ENCODE measurements around the gene USP21. TPM values are rescaled to one million over a fixed set of nuclear protein-coding genes. Genes with fewer than 3 reads are reported as not detected.

The USP21 gene
- total RNA-seq, 1 experiment from 2014 or later, result 36.6 TPM

DNA sequence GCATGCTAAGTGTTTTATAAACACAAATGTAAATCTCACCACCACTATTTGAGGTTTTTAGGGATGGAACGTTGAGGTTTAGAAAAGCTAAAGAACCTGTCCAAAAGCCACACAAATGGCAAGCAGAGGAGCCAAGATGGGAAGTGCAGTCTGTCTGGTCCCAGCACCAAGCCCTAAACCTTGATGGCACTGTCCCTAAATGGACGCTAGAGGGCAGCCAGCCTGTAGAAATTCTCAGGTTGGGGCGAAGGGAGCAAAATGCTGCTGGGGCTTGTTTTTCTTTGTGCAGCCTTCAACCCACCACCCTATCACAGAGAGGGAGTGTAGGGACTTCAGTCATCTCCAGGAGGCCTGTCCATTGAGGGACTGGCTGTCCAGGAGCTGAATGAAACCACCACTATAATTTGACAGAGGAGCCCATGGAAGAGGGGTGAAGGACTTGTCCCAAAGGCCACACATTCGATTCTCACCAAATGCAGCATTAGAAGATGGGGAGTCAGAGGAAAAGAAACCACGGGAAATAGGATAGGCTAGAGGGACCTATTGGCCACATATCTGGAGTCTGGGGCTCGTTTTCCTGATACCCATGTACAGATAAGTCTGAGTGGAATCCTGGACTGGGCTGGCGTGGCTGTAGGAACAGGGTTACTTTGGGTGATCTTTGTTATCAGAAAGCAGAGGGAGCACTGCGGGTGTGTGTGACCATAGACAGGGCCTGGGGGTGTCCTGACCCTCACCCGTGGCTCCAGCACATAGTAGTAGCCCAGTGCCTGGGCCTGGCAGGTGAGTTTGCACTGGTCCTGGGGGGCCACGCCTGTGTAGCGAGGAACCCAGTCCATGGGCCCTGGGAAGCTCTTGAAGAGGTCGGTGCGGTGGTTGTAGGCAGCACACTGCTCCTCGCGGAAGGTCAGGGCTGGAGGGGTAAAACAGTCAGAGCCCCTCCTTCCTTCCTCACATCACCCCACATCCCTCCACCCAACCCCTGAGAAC lies 33.5 kb downstream of the USP21 start:
- H3K36me3 Mint-ChIP-seq (ENCODE audit: insufficient read depth, unreplicated experiment), result no peaks in the 10 kb centered on the region
- no peaks in the 10 kb centered on the region for H3K9me3 Mint-ChIP-seq (ENCODE audit: unreplicated experiment)
- H3K4me1 Mint-ChIP-seq (ENCODE audit: insufficient read depth, unreplicated experiment), result peaks cover 20% of the 10 kb centered on the region
- peak; percentile 88 for DNase-seq (ENCODE audit: unreplicated experiment)
- ChIA-PET CTCF (interaction anchor here (0.5 to 5.6 kb wide), 46 partner anchors 11 to 1020 kb away, joined by 3 to 154 read pairs (median 5); partner anchors contain the start of genes APOA2, B4GALT3, CFAP126 and FCER1G), POLR2A (interaction anchor here (1.8 to 4.0 kb wide), 2 partner anchors 9 to 33 kb away, joined by 7 to 38 read pairs; partner anchors contain the start of genes NDUFS2 and TOMM40L)
- intact Hi-C loops (cut with micrococcal nuclease), result loop anchor here (1.0 kb wide), 3 partner anchors 10 to 190 kb away; no protein-coding TSS in a partner anchor
- H3K4me3 Mint-ChIP-seq (ENCODE audit: unreplicated experiment), result no peak overlapping the region
- H3K27me3 Mint-ChIP-seq (ENCODE audit: insufficient read depth, unreplicated experiment), result no peaks in the 10 kb centered on the region
- H3K27ac Mint-ChIP-seq (ENCODE audit: low read depth, unreplicated experiment), result peak overlapping the region; percentile 71
- TF ChIP-seq, protein P1, sequence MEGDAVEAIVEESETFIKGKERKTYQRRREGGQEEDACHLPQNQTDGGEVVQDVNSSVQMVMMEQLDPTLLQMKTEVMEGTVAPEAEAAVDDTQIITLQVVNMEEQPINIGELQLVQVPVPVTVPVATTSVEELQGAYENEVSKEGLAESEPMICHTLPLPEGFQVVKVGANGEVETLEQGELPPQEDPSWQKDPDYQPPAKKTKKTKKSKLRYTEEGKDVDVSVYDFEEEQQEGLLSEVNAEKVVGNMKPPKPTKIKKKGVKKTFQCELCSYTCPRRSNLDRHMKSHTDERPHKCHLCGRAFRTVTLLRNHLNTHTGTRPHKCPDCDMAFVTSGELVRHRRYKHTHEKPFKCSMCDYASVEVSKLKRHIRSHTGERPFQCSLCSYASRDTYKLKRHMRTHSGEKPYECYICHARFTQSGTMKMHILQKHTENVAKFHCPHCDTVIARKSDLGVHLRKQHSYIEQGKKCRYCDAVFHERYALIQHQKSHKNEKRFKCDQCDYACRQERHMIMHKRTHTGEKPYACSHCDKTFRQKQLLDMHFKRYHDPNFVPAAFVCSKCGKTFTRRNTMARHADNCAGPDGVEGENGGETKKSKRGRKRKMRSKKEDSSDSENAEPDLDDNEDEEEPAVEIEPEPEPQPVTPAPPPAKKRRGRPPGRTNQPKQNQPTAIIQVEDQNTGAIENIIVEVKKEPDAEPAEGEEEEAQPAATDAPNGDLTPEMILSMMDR (IDR thresholded peaks at IDR 0.05; ENCODE audit: unreplicated experiment), result peak; percentile 92
- BruUV-seq (replicated peaks), result no TSS peak

DNA sequence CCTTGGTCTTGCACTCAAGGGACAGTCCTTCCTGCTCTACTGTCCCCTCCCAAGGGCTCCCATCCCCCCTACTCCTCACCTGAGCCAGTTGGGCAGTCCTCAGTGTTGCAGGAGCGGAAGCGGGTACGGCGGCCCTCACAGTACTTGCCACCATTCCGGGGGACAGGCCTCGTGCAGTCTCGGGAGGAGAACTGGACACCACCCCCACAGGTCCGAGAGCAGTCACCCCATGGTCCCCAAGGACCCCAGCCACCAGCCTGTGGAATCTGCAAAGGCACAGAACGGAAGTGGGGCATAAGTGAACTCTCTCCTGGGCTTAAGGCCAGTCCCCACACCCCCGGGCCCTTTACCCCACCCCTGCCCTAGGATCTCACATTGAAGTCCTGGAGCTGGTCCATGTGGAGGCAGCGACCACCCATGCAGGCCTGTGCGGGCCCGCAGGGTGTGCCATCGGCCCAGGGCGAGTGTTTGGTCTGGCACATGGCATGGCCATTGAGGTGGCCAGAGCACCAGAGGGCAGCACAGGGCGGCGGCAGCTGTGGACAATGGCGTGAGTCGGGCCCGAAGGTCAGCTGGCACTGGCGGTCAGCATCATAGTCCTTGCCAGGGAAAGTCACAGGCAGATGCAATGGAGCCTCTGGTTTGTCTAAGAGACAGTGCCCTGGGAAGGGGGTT lies 34.4 kb downstream of the USP21 start:
- POLR2A ChIA-PET, result interaction anchor here (0.6 to 4.0 kb wide), 3 partner anchors 8 to 184 kb away, joined by 3 to 38 read pairs (median 7); partner anchors contain the start of genes NDUFS2 and TOMM40L
- no peak for DNase-seq (ENCODE audit: unreplicated experiment)
- CTCF ChIA-PET, result interaction anchor here (0.5 to 5.6 kb wide), 22 partner anchors 10 to 1020 kb away, joined by 3 to 154 read pairs (median 8); partner anchors contain the start of genes APOA2, B4GALT3, FCER1G and NDUFS2
- H3K27ac Mint-ChIP-seq (ENCODE audit: low read depth, unreplicated experiment), result peak overlapping the region; percentile 25
- TF ChIP-seq, protein P1 (IDR thresholded peaks at IDR 0.05; ENCODE audit: unreplicated experiment), result no peak
- H3K36me3 Mint-ChIP-seq (ENCODE audit: insufficient read depth, unreplicated experiment), result no peaks in the 10 kb centered on the region
- peaks cover 24% of the 10 kb centered on the region for H3K4me1 Mint-ChIP-seq (ENCODE audit: insufficient read depth, unreplicated experiment)
- intact Hi-C loops (cut with micrococcal nuclease), result no loop called here
- H3K4me3 Mint-ChIP-seq (ENCODE audit: unreplicated experiment), result no peak overlapping the region
- no peaks in the 10 kb centered on the region for H3K27me3 Mint-ChIP-seq (ENCODE audit: insufficient read depth, unreplicated experiment)
- no TSS peak for BruUV-seq (replicated peaks)
- H3K9me3 Mint-ChIP-seq (ENCODE audit: unreplicated experiment), result no peaks in the 10 kb centered on the region

DNA sequence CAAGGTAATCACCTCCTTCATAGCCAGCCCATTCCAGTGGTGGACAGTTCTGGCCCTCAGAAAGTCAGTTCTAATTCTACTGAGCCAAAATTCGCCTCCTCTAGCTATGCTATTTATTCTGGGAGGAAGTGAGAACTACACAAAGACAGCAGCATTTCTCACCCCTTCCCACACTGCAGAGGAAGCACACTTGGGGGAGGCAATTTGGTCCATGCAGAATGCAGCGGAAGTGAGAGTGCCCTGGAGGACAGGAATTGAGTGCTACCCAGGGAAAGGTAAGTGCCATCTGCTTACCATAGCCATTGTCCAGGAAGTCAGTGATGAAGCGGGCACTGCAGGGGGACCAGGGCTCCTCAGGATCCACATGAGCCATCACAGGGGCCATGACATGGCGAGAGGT lies 35.9 kb downstream of the USP21 start:
- intact Hi-C loops (cut with micrococcal nuclease), result no loop called here
- Mint-ChIP-seq H3K9me3 (ENCODE audit: unreplicated experiment) (no peaks in the 10 kb centered on the region), H3K36me3 (ENCODE audit: insufficient read depth, unreplicated experiment) (no peaks in the 10 kb centered on the region), H3K4me1 (ENCODE audit: insufficient read depth, unreplicated experiment) (peaks cover 38% of the 10 kb centered on the region), H3K27me3 (ENCODE audit: insufficient read depth, unreplicated experiment) (no peaks in the 10 kb centered on the region), H3K4me3 (ENCODE audit: unreplicated experiment) (no peak overlapping the region), H3K27ac (ENCODE audit: low read depth, unreplicated experiment) (no peak overlapping the region)
- POLR2A ChIA-PET, result interaction anchor here (0.8 kb wide), 1 partner anchor 43 kb away, joined by 4 read pairs; no protein-coding TSS in a partner anchor
- DNase-seq (ENCODE audit: unreplicated experiment), result no peak
- CTCF ChIA-PET, result interaction anchor here (1.4 to 5.6 kb wide), 6 partner anchors 9 to 96 kb away, joined by 12 to 154 read pairs (median 88); partner anchors contain the start of genes APOA2, NDUFS2, PPOX and TOMM40L
- no TSS peak for BruUV-seq (replicated peaks)
- TF ChIP-seq, protein P1 (IDR thresholded peaks at IDR 0.05; ENCODE audit: unreplicated experiment), result no peak
